Heart left ventricle (tissue), 16 donors: Measurements from ENCODE around the gene EWSR1. TPM values are rescaled to one million over a fixed set of nuclear protein-coding genes. Genes with fewer than 3 reads are reported as not detected.

Source experiments
- ATAC-seq, 4 donors: fragments of 200-7000 bp; cut with Tn5 transposase; one replicate each; pipeline ENCODE4 v1.9.1; 2020 to 2022; ENCODE audit warnings: moderate library complexity in 4 of 4, mild to moderate bottlenecking in 3 of 4, moderate number of reproducible peaks in 1 of 4
- DNase-seq, 5 donors: peaks; one replicate each; pipeline ENCODE4 v3.0.0-alpha.2; 2020
- H3K27ac ChIP-seq, 12 donors: fragments of 200-600 bp; sonication (generic) in 4 of 12; one replicate each; pipeline versions ENCODE4 v1.5.0 to v1.8.0; 2016 to 2022; ENCODE audit warnings: mild to moderate bottlenecking in 2 of 12
- H3K27me3 ChIP-seq, 9 donors: fragments of 200-600 bp; sonication (generic) in 2 of 9; one replicate each; pipeline versions ENCODE4 v1.5.1 to v1.8.0; 2016 to 2022; ENCODE audit warnings: mild to moderate bottlenecking in 3 of 9
- H3K36me3 ChIP-seq, 9 donors: fragments of 200-600 bp; sonication (generic) in 2 of 9; one replicate each; pipeline versions ENCODE4 v1.5.0 to v1.8.0; 2018 to 2022; ENCODE audit warnings: mild to moderate bottlenecking in 2 of 9
- H3K4me1 ChIP-seq, 12 donors: fragments of 200-600 bp; sonication (generic) in 4 of 12; one replicate each; pipeline versions ENCODE4 v1.5.0 to v1.8.0; 2016 to 2022; ENCODE audit warnings: mild to moderate bottlenecking in 3 of 12
- H3K4me3 ChIP-seq, 12 donors: fragments of 200-600 bp; sonication (generic) in 4 of 12; one replicate each; pipeline versions ENCODE4 v1.5.0 to v1.8.0; 2017 to 2022; ENCODE audit warnings: mild to moderate bottlenecking in 9 of 12, moderate library complexity in 4 of 12
- H3K9me3 ChIP-seq, 12 donors: fragments of 200-600 bp; sonication (generic) in 4 of 12; one replicate each; pipeline versions ENCODE4 v1.5.0 to v1.8.0; 2016 to 2022; ENCODE audit warnings: mild to moderate bottlenecking in 1 of 12
- CTCF ChIP-seq, 12 donors: fragments of 200-600 bp; sonication (generic) in 4 of 12; IDR thresholded peaks; one replicate each; pipeline versions ENCODE4 v1.5.0 to v1.8.0; 2018 to 2022; ENCODE audit warnings: antibody characterized with exemption in 12 of 12, mild to moderate bottlenecking in 5 of 12
- POLR2A ChIP-seq, 2 donors: fragments of 450-650 bp; IDR thresholded peaks; one replicate each; pipeline ENCODE4 v1.6.1; 2017; ENCODE audit warnings: antibody characterized with exemption in 2 of 2, mild to moderate bottlenecking in 2 of 2, moderate library complexity in 2 of 2
- WGBS, 4 donors: extraction: QIAGEN DNeasy Blood & Tissue Kit in 2 of 4; methylation state at CpG; one replicate each; pipeline versions ENCODE4 v1.1.5 to v1.1.7; 2013 to 2018; 5-methylcytosine and 5-hydroxymethylcytosine counted together
- intact Hi-C, 10 donors: fragments of 100-400 bp; cut with DNase I; formaldehyde crosslinking; loops; one replicate each; pipeline versions ENCODE4 v1.11.1 to v1.14.2; 2022
- polyA plus RNA-seq, 2 donors: library from polyadenylated mRNA; stranded (reverse); fragments of 200-250 nt; gene quantifications; one replicate each; pipeline ENCODE4 v1.2.3, GENCODE V29; 2013
- total RNA-seq, 9 donors: library from RNA; depleted of rRNA in 2 of 9; stranded (reverse); fragments of >200 nt in 2 of 9; fragmentation: NEBNext Ultra II Directional in 3 of 9; extraction: Animal tissue kit (Norgen Biotek cat#: 25700) in 3 of 9; gene quantifications; one replicate each; pipeline versions ENCODE4 v1.1.0 to v1.2.4, GENCODE V29; 2016 to 2023
- donor health status: ischemic (EF 13 %, LVEDD 7.1; RV severe dilation, severe dysfunction).
- donor health status: healthy with polysubstance abuse.
- donor health status: DM: no; HTN: yes; CAD: no.
- donor health status: DM: no; HTN: no; CAD: no.
- donor health status: ischemic (EF 25% LVEDD 6.9; RV normal size, moderate dysfunction).
- donor health status: ischemic (EF 25% LVEDD 5.7; RV mildly dilated, moderate dysfunction).
- donor health status: healthy.
- donor health status: DM: yes; HTN: yes; CAD: no.
- donor health status: ischemic (EF 35%, LVEDD 5.7; RV mildly dilated, moderate dysfunction).
- donor health status: nonischemic (EF 11% LVEDD 7.7; RV severe dilation, severe dysfunction).
- donor health status: DM: yes; HTN: yes; CAD: no.
- donor health status: PGD.
- donor health status: ischemic (EF 29% LVEDD 5.4; RV normal size, mild dysfunction).
- donor health status: nonischemic (EF 23%, LVEDD 6.1; RV moderate dilation, normal function).

Gene EWSR1
- total and polyA plus RNA-seq, 11 donors: 94.3 to 202 (median 138) TPM

GRCh38 chr22:29267462-29267857, 608 bp upstream of the EWSR1 start:
- DNase-seq (no peak), ATAC-seq (no peak)
- peaks cover 0 to 56% (median 44%) of the 10 kb centered on the region in 12 donors for H3K4me1 ChIP-seq
- H3K9me3 ChIP-seq: no peaks in the 10 kb centered on the region
- H3K27me3 ChIP-seq: no peaks in the 10 kb centered on the region
- peak overlapping the region; percentile 97 to 100 (median 99) for H3K27ac ChIP-seq
- intact Hi-C loops: loop anchor here in 1 of 10 donors (5.0 kb wide), 1 partner anchor 40 kb away; the partner anchor contains the start of gene GAS2L1
- peak overlapping the region; percentile 78 to 99 (median 92) for H3K4me3 ChIP-seq
- H3K36me3 ChIP-seq: peaks cover 0 to 47% (median 28%) of the 10 kb centered on the region in 9 donors
- no peak for TF ChIP-seq CTCF (IDR thresholded peaks at IDR 0.05)
- TF ChIP-seq POLR2A (IDR thresholded peaks at IDR 0.05): no peak
- WGBS, 4 donors: 0 to 1% (median 0%) methylated on average over 25 to 32 of the region's 32 CpGs

GRCh38 chr22:29268511-29269229, 602 bp downstream of the EWSR1 start:
- Histone ChIP-seq H3K4me1 (peaks cover 0 to 68% (median 55%) of the 10 kb centered on the region in 12 donors), H3K27ac (peak overlapping the region; percentile 97 to 100 (median 99)), H3K9me3 (no peaks in the 10 kb centered on the region), H3K4me3 (peak overlapping the region; percentile 78 to 99 (median 92)), H3K36me3 (peaks cover 0 to 57% (median 39%) of the 10 kb centered on the region in 9 donors), H3K27me3 (no peaks in the 10 kb centered on the region)
- DNase-seq (peak; percentile 75 to 85 (median 78)), ATAC-seq (peak; percentile 5 to 76 (median 62))
- 0 to 1% (median 1%) methylated on average over 33 to 51 of the region's 51 CpGs for WGBS, 4 donors
- intact Hi-C loops: loop anchor here in 3 of 10 donors (1.0 to 5.0 kb wide), 4 partner anchors 38 to 46 kb away; partner anchors contain the start of genes GAS2L1 (in 3 of the 3) and RASL10A (in 1 of the 3)
- TF ChIP-seq CTCF (IDR thresholded peaks at IDR 0.05) (no peak), POLR2A (IDR thresholded peaks at IDR 0.05) (no peak)

- Histone ChIP-seq H3K9me3 (no peaks in the 10 kb centered on the region), H3K36me3 (peaks cover 0 to 57% (median 39%) of the 10 kb centered on the region in 9 donors), H3K4me1 (peaks cover 0 to 73% (median 58%) of the 10 kb centered on the region in 12 donors), H3K27me3 (no peaks in the 10 kb centered on the region), H3K4me3 (peak overlapping the region; percentile 78 to 99 (median 92)), H3K27ac (peak overlapping the region in 11 of 12 donors; percentile 97 to 100 (median 99))
- ATAC-seq (no peak), DNase-seq (no peak)
- intact Hi-C loops: loop anchor here in 2 of 10 donors (2.0 to 5.0 kb wide), 3 partner anchors 38 to 46 kb away; partner anchors contain the start of genes GAS2L1 (in 2 of the 2) and RASL10A (in 1 of the 2)
- WGBS, 4 donors: 0 to 2% (median 2%) methylated on average over 14 of the region's 14 CpGs
- TF ChIP-seq POLR2A (IDR thresholded peaks at IDR 0.05) (no peak), CTCF (IDR thresholded peaks at IDR 0.05) (no peak)
Measured at GRCh38 chr22:29269230-29269604, 1.1 kb downstream of the EWSR1 start.
